Measurements from ENCODE around the gene STKLD1. TPM values are rescaled to one million over a fixed set of nuclear protein-coding genes. Genes with fewer than 3 reads are reported as not detected.
"Not testable (repeated sequence)": the region's sequence is repeated elsewhere in the genome, so short reads cannot be mapped to it uniquely, and the experiment has no call there.

Gene STKLD1
- total RNA-seq, 2 donors from 2014 or later = 0.57 to 1.2 TPM

DNA sequence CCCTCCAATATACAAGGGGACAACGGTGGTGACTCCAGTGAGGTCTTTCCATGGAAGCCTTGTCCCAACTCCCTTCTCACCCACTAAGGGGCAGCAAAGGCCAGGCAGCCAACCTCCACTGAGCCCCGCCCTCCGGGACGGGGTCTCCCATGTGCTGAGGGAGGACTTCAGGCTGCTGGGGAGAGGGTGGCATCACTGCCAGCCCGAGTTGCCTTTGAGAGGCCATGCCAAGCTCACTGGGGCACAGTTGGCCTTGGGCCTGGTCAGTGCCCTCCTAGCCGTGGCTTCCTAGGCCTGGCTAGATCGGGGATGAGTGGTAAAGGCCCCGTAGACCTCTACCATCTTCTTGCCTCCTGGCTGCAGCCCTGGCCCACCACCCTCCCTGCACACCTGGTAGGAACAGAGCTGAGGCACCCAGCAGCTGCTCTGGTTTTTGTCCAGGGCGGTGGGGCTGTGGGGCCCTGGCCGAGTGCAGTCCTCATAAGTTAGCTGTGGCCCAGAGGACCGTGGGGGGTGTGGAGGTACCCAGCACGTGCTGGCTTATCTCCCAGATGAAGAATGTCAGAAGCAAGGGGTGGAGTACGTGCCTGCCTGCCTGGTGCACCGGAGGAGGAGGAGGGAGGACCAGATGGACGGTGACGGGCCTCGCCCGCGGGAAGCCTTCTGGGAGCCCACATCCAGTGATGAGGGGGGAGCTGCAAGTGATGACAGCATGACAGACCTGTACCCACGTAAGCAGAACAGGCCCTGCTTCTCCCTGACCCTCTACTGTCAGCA, 16.6 kb upstream of the STKLD1 start:
- DNase-seq (ENCODE audit: low spot score) = no peak
- intact Hi-C loops (cut with DNase I) = no loop called here

GRCh38 chr9:133360400-133361393, 15.5 kb upstream of the STKLD1 start:
- intact Hi-C loops (cut with DNase I) = no loop called here
- DNase-seq (ENCODE audit: low spot score) = no peak

- intact Hi-C loops (cut with DNase I) = no loop called here
- DNase-seq (ENCODE audit: low spot score) = no peak
Measured at GRCh38 chr9:133361507-133362092, 14.6 kb upstream of the STKLD1 start.

DNA sequence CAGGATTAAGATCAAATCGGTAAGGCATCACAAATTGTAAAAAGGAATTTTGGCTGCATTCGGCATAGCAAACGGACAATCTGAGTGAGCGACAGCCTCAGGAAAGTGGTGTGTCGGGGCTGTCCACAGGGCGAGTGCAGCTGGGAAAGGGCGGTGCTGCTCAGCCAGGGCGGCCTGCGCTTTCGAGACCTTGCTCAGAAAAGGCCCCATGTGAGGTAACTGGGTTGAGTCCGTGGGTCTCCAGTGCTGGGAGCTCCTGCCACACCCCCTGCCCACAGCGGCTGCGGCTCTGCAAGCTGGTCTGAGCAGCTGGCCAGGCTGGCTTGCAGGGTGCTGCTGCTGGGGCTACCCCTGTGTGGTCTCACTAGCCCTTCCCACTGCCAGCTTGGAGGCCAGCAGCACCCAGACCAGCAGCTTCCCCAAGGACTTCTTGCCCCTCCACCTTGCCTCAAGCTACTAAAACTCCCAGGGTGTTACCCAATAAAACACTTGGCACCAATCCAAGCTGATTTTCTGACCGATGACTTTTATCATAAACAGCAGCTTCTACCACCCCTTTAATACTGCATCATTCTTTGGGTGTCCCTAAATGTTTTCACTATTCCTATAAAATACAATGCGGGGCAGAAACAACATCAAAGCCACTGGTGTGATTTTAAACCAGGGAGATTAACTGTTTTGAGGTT, 13.7 kb upstream of the STKLD1 start:
- DNase-seq (ENCODE audit: low spot score) = no peak
- intact Hi-C loops (cut with DNase I) = no loop called here

- no peak for DNase-seq (ENCODE audit: low spot score)
- intact Hi-C loops (cut with DNase I) = no loop called here
Measured at GRCh38 chr9:133366435-133366834, 9.7 kb upstream of the STKLD1 start.

DNA sequence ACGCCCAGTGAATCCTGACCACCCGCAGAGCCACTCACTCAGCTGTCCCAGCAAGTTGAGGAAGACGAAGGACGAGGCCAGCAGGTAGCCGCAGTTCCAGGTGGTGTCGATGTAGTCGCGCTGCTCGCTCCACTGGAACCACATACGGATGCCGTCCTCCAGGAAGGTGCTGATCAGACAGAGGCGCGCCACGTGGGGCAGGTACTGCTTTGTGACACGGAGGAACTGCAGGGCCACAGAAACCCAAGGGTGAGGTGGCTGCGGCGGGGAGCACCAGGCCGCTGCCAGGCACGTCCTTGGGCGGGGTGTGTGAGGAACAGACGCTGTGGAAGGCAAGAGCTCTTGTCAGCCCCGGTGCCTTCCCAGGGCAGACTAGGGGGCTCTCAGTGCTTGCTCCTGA, 8.9 kb upstream of the STKLD1 start:
- no peak for DNase-seq (ENCODE audit: low spot score)
- intact Hi-C loops (cut with DNase I) = no loop called here

GRCh38 chr9:133367778-133368177, 8.4 kb upstream of the STKLD1 start:
- intact Hi-C loops (cut with DNase I) = no loop called here
- DNase-seq (ENCODE audit: low spot score) = no peak

- intact Hi-C loops (cut with DNase I) = no loop called here
Measured at GRCh38 chr9:133368249-133368881, 7.8 kb upstream of the STKLD1 start.

GRCh38 chr9:133369422-133369821, 6.7 kb upstream of the STKLD1 start:
- no peak for DNase-seq (ENCODE audit: low spot score)
- intact Hi-C loops (cut with DNase I) = no loop called here

More at GRCh38 chr9:133368249-133368881, 7.8 kb upstream of the STKLD1 start:
- DNase-seq (ENCODE audit: low spot score) = no peak

- DNase-seq (ENCODE audit: low spot score) = no peak
- intact Hi-C loops (cut with DNase I) = no loop called here
Measured at GRCh38 chr9:133369933-133370332, 6.2 kb upstream of the STKLD1 start.

DNA sequence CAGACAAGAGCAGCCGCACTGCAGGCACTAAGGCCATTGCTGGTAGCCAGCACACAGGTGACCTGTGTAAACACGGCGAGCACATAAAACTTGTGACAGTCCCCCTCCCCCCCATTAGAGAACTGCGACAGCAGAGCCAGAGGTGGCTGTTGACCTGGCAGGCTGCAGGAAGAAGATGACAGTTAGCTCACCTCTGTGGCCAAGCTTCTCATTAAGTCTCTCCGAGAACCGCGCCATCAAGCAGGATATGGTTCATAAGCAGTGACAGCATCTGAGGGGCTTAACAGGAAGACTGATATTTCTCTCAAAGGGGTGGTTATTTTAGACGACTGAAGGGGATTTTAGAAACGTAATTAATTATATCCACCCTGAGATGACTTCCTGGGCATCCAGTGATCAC, 5.5 kb upstream of the STKLD1 start:
- no peak for DNase-seq (ENCODE audit: low spot score)
- intact Hi-C loops (cut with DNase I) = no loop called here

DNA sequence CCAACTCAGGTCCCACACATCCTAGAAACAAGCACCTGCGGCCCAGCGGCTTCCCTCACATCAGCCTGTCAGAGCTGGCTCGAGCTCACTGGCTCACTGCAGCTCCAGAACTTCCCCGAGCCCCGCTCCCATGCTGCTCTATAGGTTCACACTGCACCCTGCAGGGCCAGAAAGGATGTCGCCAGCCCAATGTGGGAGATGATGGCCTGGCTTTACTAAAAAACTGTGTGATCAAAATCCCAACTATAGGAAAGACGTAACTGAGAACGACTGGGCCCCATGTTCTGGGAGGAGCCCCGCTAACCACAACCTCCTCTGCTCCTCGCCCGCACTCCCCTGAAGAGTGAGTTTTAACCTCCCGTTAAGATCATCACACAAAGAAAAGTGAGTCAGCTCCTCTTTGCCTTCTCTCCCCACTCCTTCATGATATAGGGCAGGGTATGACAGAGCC, 4.9 kb upstream of the STKLD1 start:
- intact Hi-C loops (cut with DNase I) = no loop called here
- no peak for DNase-seq (ENCODE audit: low spot score)

DNA sequence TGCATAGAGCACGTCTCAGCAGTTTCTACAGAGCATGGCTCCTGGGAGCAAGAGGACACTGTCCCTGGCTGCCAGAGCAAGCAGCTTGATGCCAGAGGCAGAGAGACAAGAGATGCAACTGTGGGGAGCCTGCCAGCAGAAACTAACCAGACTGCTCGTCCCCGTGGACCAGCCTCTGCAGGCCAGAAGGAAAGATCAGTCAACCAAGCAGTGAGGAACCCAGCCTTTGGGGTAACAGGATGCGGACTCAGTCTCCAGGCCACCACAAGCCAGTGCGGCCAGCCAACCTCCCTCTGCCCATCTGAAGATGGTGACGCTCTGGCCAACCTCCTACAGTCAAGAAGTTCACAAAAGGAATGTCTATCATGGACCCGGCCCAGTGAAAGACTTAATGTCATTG, 4.0 kb upstream of the STKLD1 start:
- DNase-seq (ENCODE audit: low spot score) = no peak
- intact Hi-C loops (cut with DNase I) = no loop called here

- intact Hi-C loops (cut with DNase I) = no loop called here
- DNase-seq (ENCODE audit: low spot score) = no peak
Measured at GRCh38 chr9:133374612-133375115, 1.5 kb upstream of the STKLD1 start.

GRCh38 chr9:133375116-133375723, 946 bp upstream of the STKLD1 start:
- no peak for DNase-seq (ENCODE audit: low spot score)

GRCh38 chr9:133377280-133377679, 1.1 kb downstream of the STKLD1 start:
- intact Hi-C loops (cut with DNase I); DNase-seq (ENCODE audit: low spot score): not testable (repeated sequence)

More at GRCh38 chr9:133375116-133375723, 946 bp upstream of the STKLD1 start:
- intact Hi-C loops (cut with DNase I) = no loop called here

DNA sequence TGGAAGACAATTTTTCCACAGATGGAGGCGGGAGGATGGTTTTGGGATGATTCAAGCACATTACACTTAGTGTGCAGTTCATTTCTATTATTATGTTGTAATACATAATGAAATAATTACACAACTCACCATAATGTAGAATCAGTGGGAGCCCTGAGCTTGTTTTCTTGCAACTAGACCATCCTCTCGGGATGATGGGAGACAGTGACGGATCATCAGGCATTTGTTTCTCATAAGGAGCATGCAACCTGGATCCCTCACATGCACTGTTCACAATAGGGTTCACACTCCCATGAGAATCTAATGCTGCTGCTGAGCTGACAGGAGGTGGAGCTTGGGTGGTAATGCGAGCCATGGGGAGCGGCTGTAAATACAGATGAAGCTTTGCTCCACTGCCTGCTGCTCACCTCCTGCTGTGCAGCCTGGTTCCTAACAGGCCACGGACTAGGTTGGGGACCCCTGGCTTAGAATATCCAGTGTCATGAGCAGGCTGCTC, 1.6 kb downstream of the STKLD1 start:
- DNase-seq (ENCODE audit: low spot score) = no peak
- intact Hi-C loops (cut with DNase I) = no loop called here

GRCh38 chr9:133378408-133378962, 2.3 kb downstream of the STKLD1 start:
- intact Hi-C loops (cut with DNase I) = no loop called here
- no peak for DNase-seq (ENCODE audit: low spot score)
